EH (cell line): ENCODE measurements around the gene NOXRED1.

ENCODE experiments used
- DNase-seq: peaks from one replicate; pipeline ENCODE4 v3.0.0-alpha.2; 2015; ENCODE audit warnings: low read depth

The NOXRED1 gene

DNA sequence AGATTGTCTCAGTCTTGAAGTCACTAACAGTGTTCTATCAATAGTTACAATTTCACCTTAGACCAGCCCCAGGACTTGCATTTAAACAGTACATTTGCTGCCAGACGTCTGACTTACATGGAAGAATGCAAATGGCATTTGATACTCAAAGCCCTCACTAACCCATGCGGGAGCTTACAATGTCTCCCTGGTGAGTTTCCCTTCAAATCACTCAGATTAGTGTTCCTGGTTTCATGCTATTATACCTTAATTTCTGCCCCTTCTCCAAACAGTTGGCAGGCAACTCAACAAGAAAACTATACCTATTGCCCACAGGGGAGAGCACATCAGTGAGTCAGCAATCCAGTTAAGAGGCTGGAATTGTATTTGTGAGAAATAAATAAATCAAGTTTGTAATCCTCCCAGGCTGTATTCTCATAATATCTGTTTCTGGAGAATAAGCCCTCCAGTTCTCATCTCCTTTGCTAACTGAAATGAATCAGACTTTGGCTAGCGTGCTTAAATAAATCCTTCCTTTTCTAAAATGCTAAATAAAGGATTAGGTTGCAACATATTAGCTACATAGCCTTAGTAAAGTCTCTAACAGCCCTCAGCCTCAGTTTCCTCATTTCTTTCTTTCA lies 78.8 kb downstream of the NOXRED1 start:
- no peak for DNase-seq
